Activated CD4-positive, alpha-beta T cell treated with anti-CD3 and anti-CD28 coated beads, Interleukin-2, amount 10 ng/mL, durations not matched to agents 24 days and 14 days (primary cell): ENCODE results near the gene LBHD1. TPM values are rescaled to one million over a fixed set of nuclear protein-coding genes. Genes with fewer than 3 reads are reported as not detected.
"Not testable (repeated sequence)": the region's sequence is repeated elsewhere in the genome, so short reads cannot be mapped to it uniquely, and the experiment has no call there.

Experiments
- DNase-seq: peaks from one replicate; pipeline ENCODE4 v3.0.0; 2022
- H3K27ac Mint-ChIP-seq: one replicate; pipeline ENCODE4 v1.8.0; 2022; ENCODE audit warnings: mild to moderate bottlenecking, mixed read lengths
- H3K27me3 Mint-ChIP-seq: one replicate; pipeline ENCODE4 v1.8.0; 2022; ENCODE audit warnings: mixed read lengths
- H3K36me3 Mint-ChIP-seq: one replicate; pipeline ENCODE4 v1.8.0; 2022; ENCODE audit warnings: low read depth, mild to moderate bottlenecking, mixed read lengths
- H3K4me1 Mint-ChIP-seq: one replicate; pipeline ENCODE4 v1.8.0; 2021; ENCODE audit warnings: mixed read lengths
- H3K4me3 Mint-ChIP-seq: one replicate; pipeline ENCODE4 v1.8.0; 2022; ENCODE audit warnings: mild to moderate bottlenecking, moderate library complexity, mixed read lengths
- H3K9me3 Mint-ChIP-seq: one replicate; pipeline ENCODE4 v1.8.0; 2021; ENCODE audit warnings: mixed read lengths
- intact Hi-C: fragments of 100-400 bp; cut with micrococcal nuclease; formaldehyde crosslinking; loops from one replicate; pipeline ENCODE4 v1.15.1; 2023
- total RNA-seq: library from RNA; stranded (reverse); gene quantifications from 2 replicates; pipeline ENCODE4 v1.2.3, GENCODE V29; 2022

LBHD1 gene
- total RNA-seq, 1 donor from 2014 or later = 21.5 TPM

GRCh38 chr11:62707277-62707861, 35.3 kb upstream of the LBHD1 start, which contains the start of the genes BSCL2 and GNG3:
TSS of gene BSCL2 (minus strand) at chr11:62707424. CDS start at chr11:62707195, 229 bp downstream.
TSS of gene GNG3 (plus strand) at chr11:62707676. CDS start at chr11:62708296, 620 bp downstream.
- H3K36me3 Mint-ChIP-seq = peaks cover 37% of the 10 kb centered on the region
- peak within 1 kb of the TSS; percentile 95 for H3K27ac Mint-ChIP-seq
- no peaks in the 10 kb centered on the region for H3K27me3 Mint-ChIP-seq
- peak; percentile 66 for DNase-seq
- H3K4me1 Mint-ChIP-seq = peaks cover 36% of the 10 kb centered on the region
- intact Hi-C loops = loop anchor here (5.0 kb wide), 2 partner anchors 65 to 95 kb away; partner anchors contain the start of genes EML3, ROM1 and TAF6L
- H3K4me3 Mint-ChIP-seq = peak within 1 kb of the TSS; percentile 96
- H3K9me3 Mint-ChIP-seq = no peaks in the 10 kb centered on the region

DNA sequence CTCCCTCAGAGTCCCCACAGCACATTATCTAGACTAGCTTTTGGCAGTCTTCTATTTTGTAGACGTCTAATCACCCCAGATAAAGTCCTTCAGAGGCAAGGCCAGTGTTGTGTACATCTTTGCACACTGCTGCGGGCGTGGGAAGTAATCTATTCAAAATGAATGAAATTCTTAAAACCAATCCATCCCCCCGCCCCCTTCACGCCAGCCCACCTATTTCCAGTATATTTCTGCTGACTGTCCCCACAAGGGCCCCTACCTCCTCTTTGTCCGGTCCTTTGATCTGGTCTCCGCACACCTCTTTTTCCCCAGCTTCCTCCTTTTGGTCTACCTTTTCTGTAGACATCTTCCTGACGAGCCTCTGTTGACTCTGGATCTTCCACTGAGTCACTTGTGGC, 34.8 kb upstream of the LBHD1 start:
- no peaks in the 10 kb centered on the region for H3K27me3 Mint-ChIP-seq
- H3K9me3 Mint-ChIP-seq = no peaks in the 10 kb centered on the region
- peaks cover 33% of the 10 kb centered on the region for H3K4me1 Mint-ChIP-seq
- H3K36me3 Mint-ChIP-seq = peaks cover 37% of the 10 kb centered on the region
- DNase-seq = no peak
- H3K4me3 Mint-ChIP-seq = peak overlapping the region; percentile 96
- intact Hi-C loops = loop anchor here (5.0 kb wide), 2 partner anchors 65 to 95 kb away; partner anchors contain the start of genes EML3, ROM1 and TAF6L
- H3K27ac Mint-ChIP-seq = peak overlapping the region; percentile 71

DNA sequence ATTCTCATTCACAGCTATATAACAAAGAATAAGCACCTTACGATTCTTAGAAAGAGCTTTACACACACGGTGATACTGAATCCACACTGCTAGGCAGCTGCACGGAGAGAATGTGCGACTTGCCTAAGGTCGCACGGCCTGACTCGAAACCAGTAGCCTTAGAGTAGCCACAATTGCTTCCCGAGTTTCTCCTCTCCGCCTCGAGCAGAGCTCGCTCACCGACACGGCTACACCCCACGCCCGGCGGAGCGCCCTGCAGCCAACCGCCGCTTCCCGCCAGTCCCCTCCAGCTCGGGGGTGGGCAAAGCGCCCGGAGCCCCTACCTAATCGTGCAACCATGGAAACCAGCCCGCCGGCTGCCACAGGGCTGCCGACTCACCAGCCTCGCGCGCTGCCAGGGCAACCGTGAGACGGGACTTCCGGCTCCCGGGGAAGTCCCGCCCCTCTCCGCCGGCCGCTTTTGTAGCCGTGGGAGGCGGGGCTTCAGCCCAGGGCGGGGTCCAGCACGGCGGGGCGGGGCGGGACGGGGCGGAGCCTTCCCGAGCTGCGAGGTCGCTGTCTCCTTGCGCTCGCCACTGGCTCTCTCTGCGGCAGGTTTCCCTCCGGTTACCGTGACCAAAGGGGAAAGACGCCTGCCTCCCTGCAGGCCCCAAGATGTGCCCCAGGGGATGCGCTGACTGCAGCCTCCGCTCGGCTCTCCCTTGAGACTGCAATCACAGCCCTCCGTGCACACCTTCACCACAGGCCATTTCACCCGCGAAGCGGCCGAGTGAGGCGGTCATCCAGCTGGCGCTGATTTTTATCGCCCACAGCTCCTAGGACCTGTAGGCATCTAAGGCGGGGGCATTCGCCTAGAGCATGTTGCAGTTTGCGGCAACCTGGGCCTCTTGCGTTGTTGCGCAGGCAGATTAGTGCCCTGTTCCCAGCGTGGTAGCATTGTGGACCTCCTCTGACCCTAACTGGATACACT, 34.1 kb upstream of the LBHD1 start:
- Mint-ChIP-seq H3K9me3 (no peaks in the 10 kb centered on the region), H3K27me3 (no peaks in the 10 kb centered on the region), H3K36me3 (peaks cover 35% of the 10 kb centered on the region), H3K4me3 (peak overlapping the region; percentile 96), H3K27ac (peak overlapping the region; percentile 89), H3K4me1 (peaks cover 33% of the 10 kb centered on the region)
- intact Hi-C loops = loop anchor here (5.0 kb wide), 2 partner anchors 66 to 94 kb away; partner anchors contain the start of genes EML3, ROM1 and TAF6L
- peak; percentile 97 for DNase-seq

GRCh38 chr11:62705413-62705812, 33.3 kb upstream of the LBHD1 start:
- Mint-ChIP-seq H3K27me3 (no peaks in the 10 kb centered on the region), H3K27ac (peak overlapping the region; percentile 89), H3K4me1 (peaks cover 33% of the 10 kb centered on the region), H3K36me3 (peaks cover 33% of the 10 kb centered on the region), H3K4me3 (peak overlapping the region; percentile 96), H3K9me3 (no peaks in the 10 kb centered on the region)
- intact Hi-C loops = loop anchor here (5.0 kb wide), 2 partner anchors 67 to 93 kb away; partner anchors contain the start of genes EML3, ROM1 and TAF6L
- no peak for DNase-seq

GRCh38 chr11:62703921-62704320, 31.9 kb upstream of the LBHD1 start:
- H3K4me3 Mint-ChIP-seq, H3K27ac Mint-ChIP-seq, H3K9me3 Mint-ChIP-seq, intact Hi-C loops, H3K27me3 Mint-ChIP-seq, DNase-seq: not testable (repeated sequence)
- Mint-ChIP-seq H3K4me1 (peaks cover 27% of the 10 kb centered on the region), H3K36me3 (peaks cover 20% of the 10 kb centered on the region)

- peaks cover 20% of the 10 kb centered on the region for H3K36me3 Mint-ChIP-seq
- H3K9me3 Mint-ChIP-seq = no peaks in the 10 kb centered on the region
- no peaks in the 10 kb centered on the region for H3K27me3 Mint-ChIP-seq
- DNase-seq = no peak
- intact Hi-C loops = no loop called here
- peaks cover 14% of the 10 kb centered on the region for H3K4me1 Mint-ChIP-seq
- no peak overlapping the region for H3K27ac Mint-ChIP-seq
- no peak overlapping the region for H3K4me3 Mint-ChIP-seq
Observed at GRCh38 chr11:62702246-62702645, 30.2 kb upstream of the LBHD1 start.

- Mint-ChIP-seq H3K27ac (peak overlapping the region; percentile 68), H3K27me3 (no peaks in the 10 kb centered on the region), H3K36me3 (peaks cover 26% of the 10 kb centered on the region), H3K9me3 (no peaks in the 10 kb centered on the region), H3K4me3 (no peak overlapping the region), H3K4me1 (peaks cover 7% of the 10 kb centered on the region)
- intact Hi-C loops = loop anchor here (5.0 kb wide), 2 partner anchors 102 to 302 kb away; partner anchors contain the start of gene TUT1
- peak; percentile 93 for DNase-seq
Observed at GRCh38 chr11:62694455-62695167, 22.5 kb upstream of the LBHD1 start.

DNA sequence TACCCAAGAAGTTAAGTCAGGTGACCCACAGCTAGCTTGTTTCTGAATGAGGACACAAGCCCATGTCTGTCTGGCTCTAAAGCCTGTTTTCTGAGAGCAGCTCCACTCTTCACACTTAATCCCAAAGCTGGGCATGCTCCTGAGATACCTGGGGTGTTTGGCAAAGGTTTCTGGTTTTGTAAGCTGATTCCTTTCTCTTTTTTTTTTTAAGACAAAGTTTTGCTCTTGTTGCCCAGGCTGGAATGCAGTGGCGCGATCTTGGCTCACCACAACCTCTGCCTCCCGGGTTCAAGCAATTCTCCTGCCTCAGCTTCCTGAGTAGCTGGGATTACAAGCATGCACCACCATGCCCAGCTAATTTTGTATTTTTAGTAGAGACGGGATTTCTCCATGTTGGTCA, 21.6 kb upstream of the LBHD1 start:
- DNase-seq, H3K9me3 Mint-ChIP-seq, H3K27me3 Mint-ChIP-seq, H3K27ac Mint-ChIP-seq, H3K4me3 Mint-ChIP-seq, H3K4me1 Mint-ChIP-seq: not testable (repeated sequence)
- peaks cover 30% of the 10 kb centered on the region for H3K36me3 Mint-ChIP-seq
- intact Hi-C loops = loop anchor here (5.0 kb wide), 2 partner anchors 101 to 301 kb away; partner anchors contain the start of gene TUT1

DNA sequence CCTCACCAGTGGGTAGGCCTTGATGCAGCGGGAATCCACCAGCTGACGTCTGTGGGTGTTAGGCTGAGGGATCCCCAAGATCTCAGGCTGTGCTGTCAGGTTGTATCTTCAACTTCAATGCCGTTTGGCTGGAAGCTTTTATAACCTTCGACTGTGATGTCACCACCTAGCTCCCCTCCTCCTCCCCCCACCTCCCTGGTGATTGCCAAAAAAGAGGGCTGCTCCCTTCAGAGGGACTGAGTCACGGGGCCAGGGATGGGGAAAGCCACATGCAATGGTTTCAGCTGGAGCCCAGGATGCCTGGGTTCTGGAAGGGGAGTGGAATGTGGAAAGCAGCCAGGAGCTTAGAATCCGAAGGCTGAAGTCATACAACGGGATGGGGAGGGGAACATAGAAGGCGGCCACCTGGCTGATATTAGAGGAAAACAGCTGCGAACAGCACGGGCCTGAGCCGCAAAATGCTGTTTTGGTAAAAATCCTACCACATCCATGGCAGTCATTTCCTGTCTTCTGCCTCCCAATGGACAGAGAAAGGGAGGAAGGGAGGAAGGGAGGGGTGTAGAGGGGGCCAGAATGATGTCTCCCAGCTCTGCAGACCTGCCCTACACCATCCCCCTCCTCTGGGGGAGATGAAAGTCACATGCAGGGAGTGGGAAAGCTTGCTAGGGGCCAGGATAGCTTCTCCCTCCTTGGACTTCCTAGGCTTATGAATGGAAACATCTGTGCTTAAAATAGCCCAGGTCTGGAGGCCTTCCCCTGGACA, 17.5 kb upstream of the LBHD1 start, which contains the start of gene LRRN4CL:
Gene LRRN4CL, minus strand, starts transcription at position 110 of the 763 bp plus-strand sequence. CDS start 1,022 bp downstream, outside the sequence.
- Mint-ChIP-seq H3K27me3 (peaks cover 9% of the 10 kb centered on the region), H3K9me3 (no peaks in the 10 kb centered on the region), H3K4me3 (no peak within 1 kb of the TSS), H3K4me1 (peaks cover 2% of the 10 kb centered on the region), H3K36me3 (peaks cover 25% of the 10 kb centered on the region), H3K27ac (no peak within 1 kb of the TSS)
- intact Hi-C loops = loop anchor here (5.0 kb wide), 2 partner anchors 97 to 297 kb away; partner anchors contain the start of gene TUT1
- no peak for DNase-seq

DNA sequence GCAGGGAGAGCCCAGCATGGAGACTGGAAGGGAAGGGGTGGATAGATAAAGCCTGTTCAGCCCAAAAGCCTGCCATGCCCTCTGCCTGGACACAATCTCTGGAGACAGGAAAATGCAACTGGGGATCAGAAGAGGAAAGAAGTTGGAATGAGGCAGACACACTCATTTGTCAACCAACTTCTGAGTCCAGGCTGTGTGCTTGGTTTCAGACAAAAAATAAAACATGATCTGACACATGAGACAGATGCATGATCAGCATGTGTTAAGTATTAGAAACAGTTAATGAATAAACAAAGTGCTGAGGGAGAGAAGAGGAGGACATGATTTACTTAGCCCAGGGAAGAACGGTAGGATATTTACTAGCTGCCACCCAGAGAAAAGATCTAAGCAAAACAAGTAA, 16.4 kb upstream of the LBHD1 start:
- Mint-ChIP-seq H3K36me3 (peaks cover 23% of the 10 kb centered on the region), H3K4me3 (no peak overlapping the region), H3K27ac (no peak overlapping the region), H3K9me3 (no peaks in the 10 kb centered on the region), H3K27me3 (peaks cover 9% of the 10 kb centered on the region), H3K4me1 (no peaks in the 10 kb centered on the region)
- intact Hi-C loops = no loop called here
- DNase-seq = no peak

GRCh38 chr11:62687508-62688396, 15.7 kb upstream of the LBHD1 start:
- Mint-ChIP-seq H3K4me1 (no peaks in the 10 kb centered on the region), H3K27me3 (peaks cover 9% of the 10 kb centered on the region), H3K9me3 (no peaks in the 10 kb centered on the region), H3K36me3 (peaks cover 19% of the 10 kb centered on the region), H3K4me3 (no peak overlapping the region), H3K27ac (no peak overlapping the region)
- intact Hi-C loops = no loop called here
- DNase-seq = no peak

DNA sequence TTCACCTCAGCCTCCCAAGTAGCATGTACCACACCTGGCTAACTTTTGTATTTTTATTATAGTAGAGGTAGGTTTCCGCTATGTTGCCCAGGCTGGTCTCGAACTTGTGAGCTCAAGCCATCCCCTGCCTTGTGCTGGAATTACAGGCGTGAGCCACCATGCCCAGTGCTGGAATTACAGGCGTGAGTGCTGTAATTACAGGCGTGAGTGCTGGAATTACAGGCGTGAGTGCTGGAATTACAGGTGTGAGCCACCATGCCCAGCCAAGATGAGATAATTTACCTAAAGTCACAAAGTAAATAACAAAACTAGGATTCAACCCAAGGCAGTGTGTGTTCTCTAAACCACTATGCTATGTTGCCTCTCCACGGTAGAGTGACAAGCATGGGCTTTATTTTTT, 10.5 kb upstream of the LBHD1 start:
- Mint-ChIP-seq H3K27me3 (peaks cover 2% of the 10 kb centered on the region), H3K27ac (no peak overlapping the region), H3K36me3 (peaks cover 7% of the 10 kb centered on the region), H3K9me3 (no peaks in the 10 kb centered on the region), H3K4me1 (peaks cover 16% of the 10 kb centered on the region), H3K4me3 (no peak overlapping the region)
- intact Hi-C loops = no loop called here
- DNase-seq = no peak
